ENCODE data around the gene TGFBR3L.

DNA sequence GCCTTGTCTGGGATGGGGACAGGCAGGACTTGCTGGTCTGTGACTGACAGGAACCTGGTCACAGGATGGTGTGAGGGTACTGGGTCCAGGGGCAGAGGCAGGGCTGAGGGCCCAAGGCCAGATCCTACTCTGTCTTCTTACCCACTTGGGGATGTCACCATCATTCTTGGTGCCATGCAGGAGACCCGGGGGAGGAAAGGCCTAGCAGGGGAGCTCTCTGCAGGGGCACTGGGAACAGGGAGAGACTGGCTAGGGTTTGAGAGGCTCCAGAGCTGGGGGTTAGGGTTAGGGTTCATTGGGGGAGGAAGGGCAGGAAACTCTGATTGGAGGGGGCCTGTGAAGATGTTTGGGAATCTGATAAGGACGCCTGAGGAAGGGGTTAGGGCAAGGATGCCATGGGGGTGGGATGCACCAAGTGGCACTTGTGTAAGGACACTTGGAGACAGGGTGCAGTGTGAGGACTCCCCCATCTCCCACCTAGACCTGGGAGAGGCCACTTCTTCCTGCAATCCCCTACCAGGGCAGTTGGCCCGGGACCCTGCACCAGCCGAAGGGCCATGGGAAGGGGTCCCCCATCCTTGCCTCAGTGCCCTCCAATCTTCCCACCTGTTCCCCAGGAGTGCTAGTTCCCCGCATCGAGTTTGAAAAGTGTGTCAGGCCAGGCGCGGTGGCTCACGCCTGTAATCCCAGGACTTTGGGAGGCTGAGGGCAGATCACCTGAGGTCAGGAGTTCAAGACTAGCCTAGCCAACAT is 47.4 kb upstream of the TGFBR3L start:
- TF ChIP-seq, protein P1, sequence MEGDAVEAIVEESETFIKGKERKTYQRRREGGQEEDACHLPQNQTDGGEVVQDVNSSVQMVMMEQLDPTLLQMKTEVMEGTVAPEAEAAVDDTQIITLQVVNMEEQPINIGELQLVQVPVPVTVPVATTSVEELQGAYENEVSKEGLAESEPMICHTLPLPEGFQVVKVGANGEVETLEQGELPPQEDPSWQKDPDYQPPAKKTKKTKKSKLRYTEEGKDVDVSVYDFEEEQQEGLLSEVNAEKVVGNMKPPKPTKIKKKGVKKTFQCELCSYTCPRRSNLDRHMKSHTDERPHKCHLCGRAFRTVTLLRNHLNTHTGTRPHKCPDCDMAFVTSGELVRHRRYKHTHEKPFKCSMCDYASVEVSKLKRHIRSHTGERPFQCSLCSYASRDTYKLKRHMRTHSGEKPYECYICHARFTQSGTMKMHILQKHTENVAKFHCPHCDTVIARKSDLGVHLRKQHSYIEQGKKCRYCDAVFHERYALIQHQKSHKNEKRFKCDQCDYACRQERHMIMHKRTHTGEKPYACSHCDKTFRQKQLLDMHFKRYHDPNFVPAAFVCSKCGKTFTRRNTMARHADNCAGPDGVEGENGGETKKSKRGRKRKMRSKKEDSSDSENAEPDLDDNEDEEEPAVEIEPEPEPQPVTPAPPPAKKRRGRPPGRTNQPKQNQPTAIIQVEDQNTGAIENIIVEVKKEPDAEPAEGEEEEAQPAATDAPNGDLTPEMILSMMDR (conservative IDR thresholded peaks at IDR 0.05; ENCODE audit: low read depth in 2 of 2): no peak
- no peak for TF ChIP-seq EZH2 (IDR thresholded peaks at IDR 0.05; ENCODE audit: low read depth, unreplicated experiment)
- TF ChIP-seq EZH2phosphoT487 (IDR thresholded peaks at IDR 0.05; ENCODE audit: unreplicated experiment): no peak
- no peak for TF ChIP-seq POLR2AphosphoS5 (IDR thresholded peaks at IDR 0.05; ENCODE audit: low read depth)
- no peak for TF ChIP-seq CREB1 (CRISPR knock-in tag; IDR thresholded peaks at IDR 0.05; ENCODE audit: low read depth)
- TF ChIP-seq STAT1 (IDR thresholded peaks at IDR 0.05; ENCODE audit: unreplicated experiment): no peak
- no peak for TF ChIP-seq NANOG (IDR thresholded peaks at IDR 0.05; ENCODE audit: borderline replicate concordance)
- no peak for TF ChIP-seq ZNF114 (CRISPR knock-in tag; IDR thresholded peaks at IDR 0.05)
- no peak for TF ChIP-seq JUNB (IDR thresholded peaks at IDR 0.05; ENCODE audit: unreplicated experiment)
- TF ChIP-seq, protein P2, sequence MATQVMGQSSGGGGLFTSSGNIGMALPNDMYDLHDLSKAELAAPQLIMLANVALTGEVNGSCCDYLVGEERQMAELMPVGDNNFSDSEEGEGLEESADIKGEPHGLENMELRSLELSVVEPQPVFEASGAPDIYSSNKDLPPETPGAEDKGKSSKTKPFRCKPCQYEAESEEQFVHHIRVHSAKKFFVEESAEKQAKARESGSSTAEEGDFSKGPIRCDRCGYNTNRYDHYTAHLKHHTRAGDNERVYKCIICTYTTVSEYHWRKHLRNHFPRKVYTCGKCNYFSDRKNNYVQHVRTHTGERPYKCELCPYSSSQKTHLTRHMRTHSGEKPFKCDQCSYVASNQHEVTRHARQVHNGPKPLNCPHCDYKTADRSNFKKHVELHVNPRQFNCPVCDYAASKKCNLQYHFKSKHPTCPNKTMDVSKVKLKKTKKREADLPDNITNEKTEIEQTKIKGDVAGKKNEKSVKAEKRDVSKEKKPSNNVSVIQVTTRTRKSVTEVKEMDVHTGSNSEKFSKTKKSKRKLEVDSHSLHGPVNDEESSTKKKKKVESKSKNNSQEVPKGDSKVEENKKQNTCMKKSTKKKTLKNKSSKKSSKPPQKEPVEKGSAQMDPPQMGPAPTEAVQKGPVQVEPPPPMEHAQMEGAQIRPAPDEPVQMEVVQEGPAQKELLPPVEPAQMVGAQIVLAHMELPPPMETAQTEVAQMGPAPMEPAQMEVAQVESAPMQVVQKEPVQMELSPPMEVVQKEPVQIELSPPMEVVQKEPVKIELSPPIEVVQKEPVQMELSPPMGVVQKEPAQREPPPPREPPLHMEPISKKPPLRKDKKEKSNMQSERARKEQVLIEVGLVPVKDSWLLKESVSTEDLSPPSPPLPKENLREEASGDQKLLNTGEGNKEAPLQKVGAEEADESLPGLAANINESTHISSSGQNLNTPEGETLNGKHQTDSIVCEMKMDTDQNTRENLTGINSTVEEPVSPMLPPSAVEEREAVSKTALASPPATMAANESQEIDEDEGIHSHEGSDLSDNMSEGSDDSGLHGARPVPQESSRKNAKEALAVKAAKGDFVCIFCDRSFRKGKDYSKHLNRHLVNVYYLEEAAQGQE (IDR thresholded peaks at IDR 0.05; ENCODE audit: unreplicated experiment): no peak
- TF ChIP-seq, protein P3, sequence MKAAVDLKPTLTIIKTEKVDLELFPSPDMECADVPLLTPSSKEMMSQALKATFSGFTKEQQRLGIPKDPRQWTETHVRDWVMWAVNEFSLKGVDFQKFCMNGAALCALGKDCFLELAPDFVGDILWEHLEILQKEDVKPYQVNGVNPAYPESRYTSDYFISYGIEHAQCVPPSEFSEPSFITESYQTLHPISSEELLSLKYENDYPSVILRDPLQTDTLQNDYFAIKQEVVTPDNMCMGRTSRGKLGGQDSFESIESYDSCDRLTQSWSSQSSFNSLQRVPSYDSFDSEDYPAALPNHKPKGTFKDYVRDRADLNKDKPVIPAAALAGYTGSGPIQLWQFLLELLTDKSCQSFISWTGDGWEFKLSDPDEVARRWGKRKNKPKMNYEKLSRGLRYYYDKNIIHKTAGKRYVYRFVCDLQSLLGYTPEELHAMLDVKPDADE (IDR thresholded peaks at IDR 0.05): no peak
- TF ChIP-seq ZNF331 (CRISPR knock-in tag; IDR thresholded peaks at IDR 0.05; ENCODE audit: low read depth): no peak
- TF ChIP-seq, protein P4, sequence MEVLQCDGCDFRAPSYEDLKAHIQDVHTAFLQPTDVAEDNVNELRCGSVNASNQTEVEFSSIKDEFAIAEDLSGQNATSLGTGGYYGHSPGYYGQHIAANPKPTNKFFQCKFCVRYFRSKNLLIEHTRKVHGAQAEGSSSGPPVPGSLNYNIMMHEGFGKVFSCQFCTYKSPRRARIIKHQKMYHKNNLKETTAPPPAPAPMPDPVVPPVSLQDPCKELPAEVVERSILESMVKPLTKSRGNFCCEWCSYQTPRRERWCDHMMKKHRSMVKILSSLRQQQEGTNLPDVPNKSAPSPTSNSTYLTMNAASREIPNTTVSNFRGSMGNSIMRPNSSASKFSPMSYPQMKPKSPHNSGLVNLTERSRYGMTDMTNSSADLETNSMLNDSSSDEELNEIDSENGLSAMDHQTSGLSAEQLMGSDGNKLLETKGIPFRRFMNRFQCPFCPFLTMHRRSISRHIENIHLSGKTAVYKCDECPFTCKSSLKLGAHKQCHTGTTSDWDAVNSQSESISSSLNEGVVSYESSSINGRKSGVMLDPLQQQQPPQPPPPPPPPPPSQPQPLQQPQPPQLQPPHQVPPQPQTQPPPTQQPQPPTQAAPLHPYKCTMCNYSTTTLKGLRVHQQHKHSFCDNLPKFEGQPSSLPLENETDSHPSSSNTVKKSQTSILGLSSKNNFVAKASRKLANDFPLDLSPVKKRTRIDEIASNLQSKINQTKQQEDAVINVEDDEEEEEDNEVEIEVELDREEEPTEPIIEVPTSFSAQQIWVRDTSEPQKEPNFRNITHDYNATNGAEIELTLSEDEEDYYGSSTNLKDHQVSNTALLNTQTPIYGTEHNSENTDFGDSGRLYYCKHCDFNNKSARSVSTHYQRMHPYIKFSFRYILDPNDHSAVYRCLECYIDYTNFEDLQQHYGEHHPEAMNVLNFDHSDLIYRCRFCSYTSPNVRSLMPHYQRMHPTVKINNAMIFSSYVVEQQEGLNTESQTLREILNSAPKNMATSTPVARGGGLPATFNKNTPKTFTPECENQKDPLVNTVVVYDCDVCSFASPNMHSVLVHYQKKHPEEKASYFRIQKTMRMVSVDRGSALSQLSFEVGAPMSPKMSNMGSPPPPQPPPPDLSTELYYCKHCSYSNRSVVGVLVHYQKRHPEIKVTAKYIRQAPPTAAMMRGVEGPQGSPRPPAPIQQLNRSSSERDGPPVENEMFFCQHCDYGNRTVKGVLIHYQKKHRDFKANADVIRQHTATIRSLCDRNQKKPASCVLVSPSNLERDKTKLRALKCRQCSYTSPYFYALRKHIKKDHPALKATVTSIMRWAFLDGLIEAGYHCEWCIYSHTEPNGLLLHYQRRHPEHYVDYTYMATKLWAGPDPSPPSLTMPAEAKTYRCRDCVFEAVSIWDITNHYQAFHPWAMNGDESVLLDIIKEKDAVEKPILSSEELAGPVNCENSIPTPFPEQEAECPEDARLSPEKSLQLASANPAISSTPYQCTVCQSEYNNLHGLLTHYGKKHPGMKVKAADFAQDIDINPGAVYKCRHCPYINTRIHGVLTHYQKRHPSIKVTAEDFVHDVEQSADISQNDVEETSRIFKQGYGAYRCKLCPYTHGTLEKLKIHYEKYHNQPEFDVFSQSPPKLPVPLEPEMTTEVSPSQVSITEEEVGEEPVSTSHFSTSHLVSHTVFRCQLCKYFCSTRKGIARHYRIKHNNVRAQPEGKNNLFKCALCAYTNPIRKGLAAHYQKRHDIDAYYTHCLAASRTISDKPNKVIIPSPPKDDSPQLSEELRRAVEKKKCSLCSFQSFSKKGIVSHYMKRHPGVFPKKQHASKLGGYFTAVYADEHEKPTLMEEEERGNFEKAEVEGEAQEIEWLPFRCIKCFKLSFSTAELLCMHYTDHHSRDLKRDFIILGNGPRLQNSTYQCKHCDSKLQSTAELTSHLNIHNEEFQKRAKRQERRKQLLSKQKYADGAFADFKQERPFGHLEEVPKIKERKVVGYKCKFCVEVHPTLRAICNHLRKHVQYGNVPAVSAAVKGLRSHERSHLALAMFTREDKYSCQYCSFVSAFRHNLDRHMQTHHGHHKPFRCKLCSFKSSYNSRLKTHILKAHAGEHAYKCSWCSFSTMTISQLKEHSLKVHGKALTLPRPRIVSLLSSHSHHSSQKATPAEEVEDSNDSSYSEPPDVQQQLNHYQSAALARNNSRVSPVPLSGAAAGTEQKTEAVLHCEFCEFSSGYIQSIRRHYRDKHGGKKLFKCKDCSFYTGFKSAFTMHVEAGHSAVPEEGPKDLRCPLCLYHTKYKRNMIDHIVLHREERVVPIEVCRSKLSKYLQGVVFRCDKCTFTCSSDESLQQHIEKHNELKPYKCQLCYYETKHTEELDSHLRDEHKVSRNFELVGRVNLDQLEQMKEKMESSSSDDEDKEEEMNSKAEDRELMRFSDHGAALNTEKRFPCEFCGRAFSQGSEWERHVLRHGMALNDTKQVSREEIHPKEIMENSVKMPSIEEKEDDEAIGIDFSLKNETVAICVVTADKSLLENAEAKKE (CRISPR knock-in tag; IDR thresholded peaks at IDR 0.05): no peak

All from GM23338 (cell line).